RPMI7951 (cell line): ENCODE measurements around the gene KLHL9. TPM values are rescaled to one million over a fixed set of nuclear protein-coding genes. Genes with fewer than 3 reads are reported as not detected.
"Not testable (repeated sequence)": the region's sequence is repeated elsewhere in the genome, so short reads cannot be mapped to it uniquely, and the experiment has no call there.

Experiments
- DNase-seq: peaks from one replicate; pipeline ENCODE4 v3.0.0-alpha.2; 2012; ENCODE audit warnings: low read depth
- total RNA-seq: library from RNA; depleted of rRNA; stranded (reverse); fragments of >200 nt; shearing (Covaris generic); gene quantifications from 2 replicates; pipeline ENCODE4 v1.2.3, GENCODE V29; 2014; rRNA removed

Gene KLHL9
- 19.6 and 22.3 TPM in 2 replicates for total RNA-seq

GRCh38 chr9:21334701-21335632 lies at the start of gene KLHL9:
Gene KLHL9, minus strand, starts transcription at chr9:21335404. Its CDS starts 545 bp downstream, at chr9:21334859.
- DNase-seq, result peak; percentile 86

GRCh38 chr9:21383627-21384026 lies 48.4 kb upstream of the KLHL9 start:
- DNase-seq, result no peak

- DNase-seq, result no peak
Observed at GRCh38 chr9:21381448-21382339, 46.5 kb upstream of the KLHL9 start.

GRCh38 chr9:21371467-21371866 lies 36.3 kb upstream of the KLHL9 start:
- DNase-seq, result not testable (repeated sequence)

- DNase-seq, result no peak
Observed at GRCh38 chr9:21367957-21368356, 32.8 kb upstream of the KLHL9 start, which contains the start of gene IFNA13. Gene IFNA13, minus strand, starts transcription at chr9:21368057. Its CDS starts 47 bp downstream, at chr9:21368010.

- DNase-seq, result not testable (repeated sequence)
Observed at GRCh38 chr9:21367169-21367568, 32.0 kb upstream of the KLHL9 start.

- DNase-seq, result no peak
Observed at GRCh38 chr9:21362287-21362686, 27.1 kb upstream of the KLHL9 start.

- DNase-seq, result peak; percentile 16
Observed at GRCh38 chr9:21357479-21358460, 22.6 kb upstream of the KLHL9 start.

- DNase-seq, result no peak
Observed at GRCh38 chr9:21350787-21351186, 15.6 kb upstream of the KLHL9 start, which contains the start of gene IFNA6. Gene IFNA6, minus strand, starts transcription at chr9:21350887. Its CDS starts 0 bp downstream, at chr9:21350887.

GRCh38 chr9:21348430-21348970 lies 13.3 kb upstream of the KLHL9 start:
- DNase-seq, result no peak

GRCh38 chr9:21340735-21341134 lies 5.5 kb upstream of the KLHL9 start:
- no peak for DNase-seq

GRCh38 chr9:21336457-21336856 lies 1.3 kb upstream of the KLHL9 start:
- DNase-seq, result peak; percentile 11

- DNase-seq, result no peak
Observed at GRCh38 chr9:21333226-21333625, 2.0 kb downstream of the KLHL9 start.

- DNase-seq, result peak; percentile 41
Observed at GRCh38 chr9:21331676-21332402, 3.4 kb downstream of the KLHL9 start.

GRCh38 chr9:21326526-21327139 lies 8.6 kb downstream of the KLHL9 start:
- DNase-seq, result peak; percentile 36

- no peak for DNase-seq
Observed at GRCh38 chr9:21324047-21324446, 11.2 kb downstream of the KLHL9 start.

GRCh38 chr9:21322911-21323461 lies 12.2 kb downstream of the KLHL9 start:
- no peak for DNase-seq

GRCh38 chr9:21320465-21320864 lies 14.7 kb downstream of the KLHL9 start:
- DNase-seq, result no peak
